GM12864 (cell line): Measurements from ENCODE around the gene SIRT1.
"Not testable (repeated sequence)": the region's sequence is repeated elsewhere in the genome, so short reads cannot be mapped to it uniquely, and the experiment has no call there.

Experiments used
- DNase-seq: peaks from one replicate; pipeline ENCODE4 v3.0.0-alpha.2; 2011; ENCODE audit warnings: low read depth
- H3K4me3 ChIP-seq: 2 replicates; pipeline ENCODE4 v1.5.1; 2011; ENCODE audit warnings: mild to moderate bottlenecking, low read depth, low read length, control low read depth
- TF ChIP-seq, protein P1 (sequence below): IDR thresholded peaks from 2 replicates; pipeline ENCODE4 v1.5.1; 2011; ENCODE audit warnings: low read depth, mild to moderate bottlenecking, moderate library complexity, low read length, control low read depth, inconsistent platforms; ENCODE audit errors: missing control alignments

Gene SIRT1

DNA sequence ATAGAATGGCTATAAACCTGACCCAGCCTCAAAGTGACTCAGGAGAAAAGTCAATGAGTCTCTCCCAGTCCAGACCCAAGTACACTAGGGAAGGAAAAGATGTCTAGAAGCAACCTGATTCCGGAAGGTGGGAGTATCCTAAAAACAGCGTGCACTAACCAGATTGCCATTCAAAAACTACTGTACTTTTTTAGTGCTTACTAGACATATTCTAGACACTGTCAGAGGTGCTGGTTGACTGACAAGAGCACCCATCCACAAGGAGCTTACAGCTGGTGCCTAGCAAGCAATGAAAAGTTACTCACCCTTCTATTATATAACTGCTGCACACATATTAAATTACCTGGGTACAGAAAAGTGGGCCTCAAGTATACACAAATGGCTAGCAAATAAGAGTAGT, 81.0 kb downstream of the SIRT1 start:
- TF ChIP-seq, protein P1, sequence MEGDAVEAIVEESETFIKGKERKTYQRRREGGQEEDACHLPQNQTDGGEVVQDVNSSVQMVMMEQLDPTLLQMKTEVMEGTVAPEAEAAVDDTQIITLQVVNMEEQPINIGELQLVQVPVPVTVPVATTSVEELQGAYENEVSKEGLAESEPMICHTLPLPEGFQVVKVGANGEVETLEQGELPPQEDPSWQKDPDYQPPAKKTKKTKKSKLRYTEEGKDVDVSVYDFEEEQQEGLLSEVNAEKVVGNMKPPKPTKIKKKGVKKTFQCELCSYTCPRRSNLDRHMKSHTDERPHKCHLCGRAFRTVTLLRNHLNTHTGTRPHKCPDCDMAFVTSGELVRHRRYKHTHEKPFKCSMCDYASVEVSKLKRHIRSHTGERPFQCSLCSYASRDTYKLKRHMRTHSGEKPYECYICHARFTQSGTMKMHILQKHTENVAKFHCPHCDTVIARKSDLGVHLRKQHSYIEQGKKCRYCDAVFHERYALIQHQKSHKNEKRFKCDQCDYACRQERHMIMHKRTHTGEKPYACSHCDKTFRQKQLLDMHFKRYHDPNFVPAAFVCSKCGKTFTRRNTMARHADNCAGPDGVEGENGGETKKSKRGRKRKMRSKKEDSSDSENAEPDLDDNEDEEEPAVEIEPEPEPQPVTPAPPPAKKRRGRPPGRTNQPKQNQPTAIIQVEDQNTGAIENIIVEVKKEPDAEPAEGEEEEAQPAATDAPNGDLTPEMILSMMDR, result no peak
- no peak for DNase-seq
- H3K4me3 ChIP-seq, result no peak overlapping the region

DNA sequence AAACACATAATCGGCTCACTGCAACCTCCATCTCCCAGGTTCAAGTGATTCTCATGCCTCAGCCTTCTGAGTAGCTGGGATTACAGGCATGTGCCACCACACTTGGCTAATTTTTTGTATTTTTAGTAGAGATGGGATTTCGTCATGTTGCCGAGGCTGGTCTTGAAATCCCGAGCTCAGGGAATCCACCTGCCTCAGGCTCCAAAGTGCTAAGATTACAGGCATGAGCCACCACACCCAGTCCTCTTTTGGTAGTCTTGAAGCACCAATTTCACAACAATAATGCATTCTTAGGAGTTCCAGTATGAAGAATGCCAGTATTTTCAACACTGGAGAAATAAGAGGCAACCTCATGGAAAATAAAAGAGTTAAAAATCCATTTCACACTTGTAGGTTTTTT, 81.6 kb downstream of the SIRT1 start:
- H3K4me3 ChIP-seq, DNase-seq: not testable (repeated sequence)
